HTERT RPE-1 (cell line): ENCODE data around the gene COG4.
"Not testable (repeated sequence)": the region's sequence is repeated elsewhere in the genome, so short reads cannot be mapped to it uniquely, and the experiment has no call there.

ENCODE experiments used
- in situ Hi-C: fragments of 300-500 bp; cut with MboI; formaldehyde crosslinking; loops from 4 replicates; pipeline ENCODE4 v1.14.3; 2020; ENCODE audit warnings: low sequenced_read_pairs

The COG4 gene

GRCh38 chr16:70527315-70527996 lies 4.1 kb upstream of the COG4 start:
- in situ Hi-C loops, result no loop called here

DNA sequence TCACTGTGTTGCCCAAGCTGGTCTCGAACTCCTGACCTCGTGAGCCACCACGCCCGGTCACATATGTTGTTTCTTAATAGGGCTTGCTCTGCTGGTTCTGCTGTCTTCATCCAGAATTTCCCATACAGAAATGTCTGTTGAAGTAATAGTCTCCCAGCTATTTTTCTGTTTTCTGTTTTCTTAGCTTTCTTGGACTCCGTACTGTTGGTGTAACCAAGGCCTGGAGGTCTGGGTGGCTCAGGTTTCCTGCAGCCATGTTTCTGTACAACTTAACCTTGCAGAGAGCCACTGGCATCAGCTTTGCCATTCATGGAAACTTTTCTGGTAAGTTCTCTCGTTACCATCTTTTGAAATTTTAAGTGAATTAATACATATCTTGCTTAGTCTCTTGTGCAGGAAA lies 3.0 kb upstream of the COG4 start:
- in situ Hi-C loops, result no loop called here

- in situ Hi-C loops, result not testable (repeated sequence)
Measured at GRCh38 chr16:70524399-70524825, 1.1 kb upstream of the COG4 start.

DNA sequence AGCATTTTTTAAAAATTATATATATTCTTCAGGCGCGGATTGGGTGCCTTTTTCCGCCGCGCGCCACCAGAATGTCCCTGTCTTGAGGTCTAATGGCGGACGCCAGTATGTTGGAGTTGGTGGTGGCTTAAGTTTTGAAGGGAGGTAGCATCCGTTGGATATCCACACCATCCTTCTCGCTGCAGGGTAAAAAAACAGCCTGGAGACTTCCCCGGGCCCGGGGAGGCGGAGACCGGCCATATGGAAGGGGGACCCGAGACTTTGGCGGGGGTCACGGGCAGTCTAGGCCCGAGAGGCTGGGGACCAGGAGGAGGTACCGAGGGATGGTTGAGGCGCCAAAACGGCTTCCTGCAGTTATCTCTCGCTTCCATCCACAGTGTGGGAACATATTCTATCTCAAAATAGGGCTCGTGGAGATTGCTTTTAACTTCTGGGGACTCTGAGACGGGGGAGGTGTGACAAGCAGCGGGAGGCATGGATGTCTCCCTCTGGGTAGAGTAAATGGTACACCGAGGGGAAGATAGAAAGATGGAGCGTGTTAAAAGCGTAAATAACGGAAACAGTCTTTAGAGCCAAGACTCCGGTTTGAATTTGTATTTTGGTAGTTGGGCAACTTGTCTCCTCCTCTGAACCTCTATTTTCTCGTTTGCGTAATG lies 517 bp upstream of the COG4 start, which contains the start of gene SF3B3:
TSS of gene SF3B3 (plus strand) at position 74 of the 656 bp plus-strand sequence. CDS start 2,841 bp downstream, outside the sequence.
- in situ Hi-C loops, result no loop called here

DNA sequence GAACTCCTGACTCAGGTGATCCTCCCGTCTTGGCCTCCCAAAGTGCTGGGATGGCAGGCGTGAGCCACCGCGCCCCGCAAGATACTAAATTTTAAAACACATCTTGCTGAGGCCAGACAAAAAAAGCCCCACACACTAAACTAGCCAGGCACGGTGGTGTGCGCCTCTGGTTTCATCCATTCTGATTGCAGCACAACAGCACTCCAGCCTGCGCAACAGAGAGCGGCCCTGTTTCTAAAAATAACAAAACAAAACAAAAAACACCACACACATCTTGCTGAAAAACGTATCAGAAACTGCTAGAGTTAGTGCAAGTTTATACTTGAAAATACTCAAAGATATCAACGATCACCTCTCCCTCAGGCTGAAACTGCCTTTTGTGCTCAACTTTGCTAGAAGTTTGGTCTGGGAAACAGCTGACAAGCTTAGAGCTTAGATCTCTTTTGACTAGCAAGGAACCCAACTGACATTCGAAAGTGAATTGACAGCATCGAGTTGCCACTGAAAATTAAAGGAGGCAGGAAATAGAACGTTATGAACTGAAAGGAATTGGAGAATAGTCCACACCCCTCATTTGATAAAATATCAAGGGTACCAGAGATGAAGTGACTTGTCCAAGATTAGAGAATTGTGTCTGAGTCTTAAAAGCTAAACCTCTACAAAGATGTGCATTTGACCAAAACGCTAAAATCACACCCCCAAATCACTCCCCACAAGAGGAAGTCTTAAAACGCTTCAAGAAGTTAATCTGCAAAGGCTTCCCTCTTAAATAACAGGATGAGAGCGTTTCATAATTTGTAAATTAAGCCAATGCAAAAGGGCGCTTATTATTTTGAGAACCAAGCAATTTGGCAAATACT lies 908 bp downstream of the COG4 start:
- in situ Hi-C loops, result no loop called here

DNA sequence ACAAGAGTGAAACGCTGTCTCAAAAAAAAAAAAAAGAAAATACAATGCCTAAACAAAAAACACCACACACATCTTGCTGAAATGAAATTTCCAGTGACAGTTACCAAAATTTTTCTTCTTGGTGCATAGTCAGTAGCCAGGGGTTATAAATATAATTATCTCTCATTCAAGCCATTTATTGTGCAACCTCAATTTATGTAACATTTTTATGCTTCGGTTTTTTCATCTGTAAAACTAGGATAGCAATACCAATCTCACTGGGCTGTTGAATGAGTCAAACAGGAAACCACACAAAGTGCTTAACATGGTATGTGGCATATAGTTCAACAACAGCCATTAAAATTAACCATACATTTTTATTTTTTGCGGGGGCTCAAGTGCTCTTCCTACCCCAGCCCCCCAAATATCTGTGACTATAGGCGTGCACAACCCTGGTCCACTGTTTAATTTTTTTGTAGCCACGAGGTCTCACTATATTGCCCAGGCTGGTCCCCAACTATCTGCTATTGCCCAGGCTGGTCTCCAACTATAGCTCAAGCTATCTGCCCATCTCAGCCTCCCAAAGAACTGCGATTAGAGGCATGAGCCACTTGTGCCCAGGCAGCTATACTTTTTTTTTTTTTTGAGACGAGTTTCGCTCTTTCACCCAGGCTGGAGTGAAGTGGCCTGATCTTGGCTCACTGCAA lies 2.6 kb downstream of the COG4 start:
- in situ Hi-C loops, result no loop called here

DNA sequence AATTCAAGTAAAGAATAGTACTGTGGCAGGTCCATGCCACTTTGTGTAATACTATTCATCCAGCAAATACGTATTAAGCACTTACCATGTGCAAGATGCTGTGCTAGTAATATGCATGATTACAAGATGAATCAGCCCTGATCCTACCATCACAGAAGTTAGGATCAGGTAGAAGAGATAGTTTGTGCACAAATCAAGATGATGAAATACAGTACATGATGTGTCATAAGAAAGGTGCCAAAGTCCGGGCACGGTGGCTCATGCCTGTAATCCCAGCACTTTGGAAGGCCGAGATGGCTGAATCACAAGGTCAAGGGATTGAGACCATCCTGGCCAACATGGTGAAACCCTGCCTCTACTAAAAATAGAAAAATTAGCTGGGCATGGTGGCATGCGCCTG lies 10.9 kb downstream of the COG4 start:
- in situ Hi-C loops, result no loop called here

DNA sequence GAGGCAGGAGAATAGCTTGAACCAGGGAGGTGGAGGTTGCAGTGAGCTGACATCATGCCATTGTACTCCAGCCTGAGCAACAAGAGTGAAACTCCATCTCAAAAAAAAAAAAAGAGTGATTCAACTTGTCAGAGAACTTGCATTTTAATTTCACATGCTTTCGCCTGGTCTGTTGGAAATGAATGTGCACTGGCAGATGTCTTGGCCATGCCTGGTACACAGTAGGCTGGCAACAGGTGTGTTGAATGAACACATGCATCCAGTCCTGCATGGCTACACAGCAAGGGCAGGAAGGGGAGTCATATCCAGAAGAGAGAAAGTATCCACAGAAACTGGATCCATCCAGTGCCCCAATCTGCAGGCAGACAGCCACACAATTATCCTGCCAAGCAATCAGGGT lies 11.5 kb downstream of the COG4 start:
- in situ Hi-C loops, result no loop called here

- in situ Hi-C loops, result no loop called here
Measured at GRCh38 chr16:70510216-70510615, 13.1 kb downstream of the COG4 start.

- in situ Hi-C loops, result no loop called here
Measured at GRCh38 chr16:70508752-70509151, 14.6 kb downstream of the COG4 start.

- in situ Hi-C loops, result no loop called here
Measured at GRCh38 chr16:70496513-70496912, 26.8 kb downstream of the COG4 start.

GRCh38 chr16:70495425-70496182 lies 27.8 kb downstream of the COG4 start:
- in situ Hi-C loops, result no loop called here

GRCh38 chr16:70494777-70495176 lies 28.6 kb downstream of the COG4 start:
- in situ Hi-C loops, result no loop called here

- in situ Hi-C loops, result no loop called here
Measured at GRCh38 chr16:70494202-70494770, 29.1 kb downstream of the COG4 start.

- in situ Hi-C loops, result no loop called here
Measured at GRCh38 chr16:70493802-70494201, 29.6 kb downstream of the COG4 start.

- in situ Hi-C loops, result no loop called here
Measured at GRCh38 chr16:70490261-70490660, 33.1 kb downstream of the COG4 start.

DNA sequence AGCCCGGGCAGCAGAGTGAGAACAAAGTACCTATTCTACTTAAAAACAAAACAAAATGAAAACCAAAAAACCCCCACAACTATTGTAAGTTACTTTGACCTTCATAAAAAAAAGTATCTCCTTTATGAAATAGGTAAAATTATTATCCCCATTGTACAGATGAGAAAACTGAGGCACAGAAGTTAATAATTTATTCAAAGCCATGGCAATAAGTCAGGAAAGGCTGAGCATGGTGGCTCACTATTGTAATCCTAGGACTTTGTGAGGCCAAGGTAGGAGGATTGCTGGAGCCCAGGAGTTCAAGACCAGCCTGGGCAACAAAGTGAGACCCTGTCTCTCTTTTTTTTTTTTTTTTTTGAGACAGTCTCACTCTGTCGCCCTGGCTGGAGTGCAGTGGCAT lies 38.5 kb downstream of the COG4 start:
- in situ Hi-C loops, result no loop called here

DNA sequence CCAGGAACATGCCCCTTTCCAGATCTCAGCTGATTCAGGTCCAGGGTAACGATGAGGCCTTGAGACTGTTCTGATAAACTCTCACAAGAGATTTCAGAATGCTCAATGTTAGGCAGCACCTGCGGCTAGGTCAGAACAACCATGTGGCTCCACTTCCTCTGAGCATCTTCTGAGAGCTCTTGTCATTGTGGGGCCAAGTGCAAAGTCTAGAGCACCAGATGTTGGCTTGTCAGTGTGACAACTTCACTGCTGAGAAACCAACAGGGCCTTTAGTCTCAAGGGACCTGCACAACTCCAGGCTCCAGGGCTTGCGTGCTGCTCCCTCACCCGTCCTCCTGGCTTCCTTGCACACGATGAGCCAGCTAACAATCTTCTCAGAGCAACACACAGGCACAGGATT lies 39.9 kb downstream of the COG4 start:
- in situ Hi-C loops, result no loop called here

DNA sequence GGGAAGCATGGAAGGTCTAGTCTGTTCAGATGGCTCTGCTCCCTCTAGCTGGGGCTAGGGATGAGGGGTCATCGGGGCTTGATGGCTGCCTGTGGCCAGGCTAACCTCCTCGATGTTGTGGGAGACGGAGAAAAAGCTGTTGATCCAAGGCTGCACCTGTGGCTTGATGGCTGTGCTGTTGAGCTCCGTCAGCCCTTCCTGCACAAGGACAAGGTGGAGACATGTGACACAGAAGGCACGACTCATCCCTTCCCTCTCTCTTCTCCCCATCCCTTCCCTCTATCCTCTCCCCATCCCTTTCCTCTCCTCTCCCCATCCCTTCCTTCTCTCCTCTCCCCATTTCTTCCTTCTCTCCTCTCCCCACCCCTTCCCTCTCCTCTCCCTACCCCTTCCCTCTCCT lies 40.7 kb downstream of the COG4 start:
- in situ Hi-C loops, result no loop called here

- in situ Hi-C loops, result no loop called here
Measured at GRCh38 chr16:70481929-70482536, 41.3 kb downstream of the COG4 start.
